CMK (cell line): Measurements from ENCODE around the gene RBBP9.
"Not testable (repeated sequence)": the region's sequence is repeated elsewhere in the genome, so short reads cannot be mapped to it uniquely, and the experiment has no call there.

Experiments used
- DNase-seq: peaks from one replicate; pipeline ENCODE4 v3.0.0-alpha.2; 2010; ENCODE audit warnings: low read depth

RBBP9 gene

GRCh38 chr20:18504479-18505060 lies 7.5 kb upstream of the RBBP9 start:
- no peak for DNase-seq

- not testable (repeated sequence) for DNase-seq
These were observed 4.6 kb upstream of the RBBP9 start for GRCh38 chr20:18501672-18502071.

- no peak for DNase-seq
These were observed 578 bp upstream of the RBBP9 start for GRCh38 chr20:18497603-18498002.

GRCh38 chr20:18496042-18496441 lies 983 bp downstream of the RBBP9 start:
- DNase-seq, result no peak

GRCh38 chr20:18488301-18488700 lies 8.7 kb downstream of the RBBP9 start:
- DNase-seq, result no peak

- DNase-seq, result no peak
These were observed 15.4 kb downstream of the RBBP9 start for GRCh38 chr20:18481596-18481995.

GRCh38 chr20:18477821-18478220 lies 19.2 kb downstream of the RBBP9 start:
- no peak for DNase-seq

- no peak for DNase-seq
These were observed 19.8 kb downstream of the RBBP9 start for GRCh38 chr20:18477218-18477617.

- peak; percentile 90 for DNase-seq
These were observed 29.9 kb downstream of the RBBP9 start, which contains the start of the genes DZANK1 and POLR3F for GRCh38 chr20:18466894-18467730. Gene DZANK1 (minus strand): TSS chr20:18467030. CDS start chr20:18465358, 1,672 bp downstream. Gene POLR3F (plus strand): TSS chr20:18467390. CDS start chr20:18467507, 117 bp downstream.

- no peak for DNase-seq
These were observed 30.5 kb downstream of the RBBP9 start for GRCh38 chr20:18466574-18466893.

- DNase-seq, result no peak
These were observed 31.4 kb downstream of the RBBP9 start for GRCh38 chr20:18465536-18466200.

GRCh38 chr20:18456600-18456999 lies 40.4 kb downstream of the RBBP9 start:
- no peak for DNase-seq

- no peak for DNase-seq
These were observed 53.1 kb downstream of the RBBP9 start for GRCh38 chr20:18443886-18444285.

- DNase-seq, result no peak
These were observed 56.6 kb downstream of the RBBP9 start for GRCh38 chr20:18440403-18440802.

- DNase-seq, result no peak
These were observed 60.2 kb downstream of the RBBP9 start for GRCh38 chr20:18436847-18437246.
